ENCODE measurements around the gene RELT.

Gene RELT

GRCh38 chr11:73347067-73347466 lies 29.1 kb upstream of the RELT start:
- DNase-seq (ENCODE audit: low read depth, low spot score): no peak

GRCh38 chr11:73348838-73349237 lies 27.4 kb upstream of the RELT start:
- DNase-seq (ENCODE audit: low read depth, low spot score): no peak

- no peak for DNase-seq (ENCODE audit: low read depth, low spot score)
Measured at GRCh38 chr11:73349633-73350032, 26.6 kb upstream of the RELT start.

GRCh38 chr11:73350908-73351636 lies 25.1 kb upstream of the RELT start:
- peak; percentile 24 for DNase-seq (ENCODE audit: low read depth, low spot score)

GRCh38 chr11:73353422-73353821 lies 22.8 kb upstream of the RELT start:
- no peak for DNase-seq (ENCODE audit: low read depth, low spot score)

- no peak for DNase-seq (ENCODE audit: low read depth, low spot score)
Measured at GRCh38 chr11:73355109-73355508, 21.1 kb upstream of the RELT start.

GRCh38 chr11:73356979-73357860 lies 19.0 kb upstream of the RELT start:
- DNase-seq (ENCODE audit: low read depth, low spot score): no peak

- no peak for DNase-seq (ENCODE audit: low read depth, low spot score)
Measured at GRCh38 chr11:73358071-73358470, 18.1 kb upstream of the RELT start.

- DNase-seq (ENCODE audit: low read depth, low spot score): no peak
Measured at GRCh38 chr11:73359341-73359740, 16.9 kb upstream of the RELT start.

- DNase-seq (ENCODE audit: low read depth, low spot score): no peak
Measured at GRCh38 chr11:73359930-73360742, 16.1 kb upstream of the RELT start.

GRCh38 chr11:73360743-73361369 lies 15.3 kb upstream of the RELT start:
- no peak for DNase-seq (ENCODE audit: low read depth, low spot score)

- no peak for DNase-seq (ENCODE audit: low read depth, low spot score)
Measured at GRCh38 chr11:73361953-73362776, 14.0 kb upstream of the RELT start.

GRCh38 chr11:73363147-73363546 lies 13.1 kb upstream of the RELT start:
- DNase-seq (ENCODE audit: low read depth, low spot score): no peak

- no peak for DNase-seq (ENCODE audit: low read depth, low spot score)
Measured at GRCh38 chr11:73365352-73366264, 10.6 kb upstream of the RELT start.

GRCh38 chr11:73366265-73366610 lies 10.0 kb upstream of the RELT start:
- DNase-seq (ENCODE audit: low read depth, low spot score): no peak

- DNase-seq (ENCODE audit: low read depth, low spot score): no peak
Measured at GRCh38 chr11:73366953-73367352, 9.2 kb upstream of the RELT start.

GRCh38 chr11:73367482-73368024 lies 8.6 kb upstream of the RELT start:
- no peak for DNase-seq (ENCODE audit: low read depth, low spot score)

- DNase-seq (ENCODE audit: low read depth, low spot score): no peak
Measured at GRCh38 chr11:73372375-73372993, 3.7 kb upstream of the RELT start.

GRCh38 chr11:73374151-73374550 lies 2.0 kb upstream of the RELT start:
- DNase-seq (ENCODE audit: low read depth, low spot score): no peak
